22Rv1 (cell line): Measurements from ENCODE around the gene DCST2.

Source experiments
- CTCF ChIP-seq: fragments of 450-650 bp; IDR thresholded peaks from 2 replicates; pipeline ENCODE4 v1.5.1; 2017; ENCODE audit warnings: mild to moderate bottlenecking
- ZFX ChIP-seq: fragments of 450-650 bp; IDR thresholded peaks from 2 replicates; pipeline ENCODE4 v1.6.1; 2017; ENCODE audit warnings: antibody characterized with exemption, borderline replicate concordance

- TF ChIP-seq CTCF: no peak
- TF ChIP-seq ZFX: no peak
Observed at GRCh38 chr1:155064832-155065429, 31.4 kb upstream of the DCST2 start.
